ENCODE data around the gene POU6F2.

Gene POU6F2

DNA sequence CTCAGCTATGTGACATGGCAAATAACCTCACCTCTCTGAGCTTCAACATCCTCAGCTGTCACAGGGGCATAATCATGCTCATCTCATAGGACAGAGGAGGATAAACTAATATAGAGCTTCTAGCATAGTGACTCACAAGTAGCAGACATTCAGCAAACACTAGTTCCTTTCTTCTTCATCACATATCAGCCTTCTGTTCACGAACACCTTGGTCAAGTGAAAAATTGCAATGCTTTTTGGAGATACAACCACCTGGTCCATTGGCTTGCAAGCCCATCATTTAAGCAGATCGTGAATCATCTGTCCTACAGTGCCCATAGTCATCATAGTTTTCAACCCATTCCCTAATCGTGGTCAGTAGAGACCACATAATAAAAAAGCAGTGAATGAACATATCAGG is 310.6 kb downstream of the POU6F2 start:
- no peaks in the 10 kb centered on the region for H4K20me1 ChIP-seq (ENCODE audit: insufficient read depth, low read length)
- H3K36me3 ChIP-seq (replicated peaks; ENCODE audit: insufficient read depth, low read length) = no peaks in the 10 kb centered on the region
- no peaks in the 10 kb centered on the region for H3K4me1 ChIP-seq (ENCODE audit: low read length)
- H2AFZ ChIP-seq (ENCODE audit: low read length) = no peak overlapping the region
- no peaks in the 10 kb centered on the region for H3K27me3 ChIP-seq (replicated peaks; ENCODE audit: insufficient read depth, low read length)
- no peaks in the 10 kb centered on the region for H3F3A ChIP-seq (ENCODE audit: insufficient read depth, low read length)
- no peak overlapping the region for H3K27ac ChIP-seq (ENCODE audit: low read length)
- no peaks in the 10 kb centered on the region for H3K9me2 ChIP-seq (replicated peaks; ENCODE audit: insufficient read depth, low read length)
- no peaks in the 10 kb centered on the region for H3K9me3 ChIP-seq (replicated peaks; ENCODE audit: insufficient read depth, low read length)
- H3K79me2 ChIP-seq (ENCODE audit: low read length) = no peaks in the 10 kb centered on the region
- TF ChIP-seq, protein P1, sequence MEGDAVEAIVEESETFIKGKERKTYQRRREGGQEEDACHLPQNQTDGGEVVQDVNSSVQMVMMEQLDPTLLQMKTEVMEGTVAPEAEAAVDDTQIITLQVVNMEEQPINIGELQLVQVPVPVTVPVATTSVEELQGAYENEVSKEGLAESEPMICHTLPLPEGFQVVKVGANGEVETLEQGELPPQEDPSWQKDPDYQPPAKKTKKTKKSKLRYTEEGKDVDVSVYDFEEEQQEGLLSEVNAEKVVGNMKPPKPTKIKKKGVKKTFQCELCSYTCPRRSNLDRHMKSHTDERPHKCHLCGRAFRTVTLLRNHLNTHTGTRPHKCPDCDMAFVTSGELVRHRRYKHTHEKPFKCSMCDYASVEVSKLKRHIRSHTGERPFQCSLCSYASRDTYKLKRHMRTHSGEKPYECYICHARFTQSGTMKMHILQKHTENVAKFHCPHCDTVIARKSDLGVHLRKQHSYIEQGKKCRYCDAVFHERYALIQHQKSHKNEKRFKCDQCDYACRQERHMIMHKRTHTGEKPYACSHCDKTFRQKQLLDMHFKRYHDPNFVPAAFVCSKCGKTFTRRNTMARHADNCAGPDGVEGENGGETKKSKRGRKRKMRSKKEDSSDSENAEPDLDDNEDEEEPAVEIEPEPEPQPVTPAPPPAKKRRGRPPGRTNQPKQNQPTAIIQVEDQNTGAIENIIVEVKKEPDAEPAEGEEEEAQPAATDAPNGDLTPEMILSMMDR (IDR thresholded peaks at IDR 0.05; ENCODE audit: low read length) = no peak
- TF ChIP-seq EZH2phosphoT487 (IDR thresholded peaks at IDR 0.05; ENCODE audit: low read length) = no peak
- H3K4me2 ChIP-seq (ENCODE audit: low read depth, low read length) = no peak overlapping the region
- no peak for DNase-seq
- no peak overlapping the region for H3K9ac ChIP-seq (ENCODE audit: low read length)
- H3K4me3 ChIP-seq (ENCODE audit: low read length) = no peak overlapping the region

DNA sequence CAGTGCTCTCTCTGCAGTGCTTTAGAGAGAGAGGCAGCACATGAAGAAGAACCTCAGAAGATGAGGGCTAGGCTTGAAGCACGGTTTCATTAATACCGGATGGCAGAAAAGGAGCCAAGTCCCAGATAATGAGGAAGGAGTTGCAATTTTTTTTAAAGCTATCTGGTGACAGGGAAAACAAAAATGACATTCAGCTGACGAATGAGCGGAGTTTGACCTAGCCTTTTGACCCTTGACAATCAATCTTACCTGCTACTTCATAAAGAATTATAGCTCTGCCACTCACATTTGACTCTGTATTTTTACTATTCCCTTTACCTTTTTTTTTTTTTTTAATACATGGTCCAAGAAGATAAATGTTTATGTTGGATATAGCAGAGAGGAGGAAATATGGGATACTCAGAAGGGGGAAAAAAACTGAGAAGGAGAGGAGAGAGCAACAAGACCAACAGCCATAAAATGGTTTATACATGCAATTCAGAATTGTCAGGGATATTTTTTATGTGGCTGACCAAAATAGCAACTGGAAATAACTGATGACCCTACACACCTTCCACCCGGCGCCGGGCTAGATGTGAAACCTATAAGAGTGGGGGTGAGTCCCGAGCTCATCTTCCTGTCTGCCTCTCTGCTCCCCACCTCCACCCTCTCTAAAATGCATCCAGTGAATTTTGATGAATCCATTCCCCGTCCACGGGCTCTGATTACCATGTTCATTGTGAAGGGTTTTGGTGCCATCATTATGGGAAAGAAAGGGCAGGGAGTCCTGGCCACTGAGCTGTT is 314.1 kb downstream of the POU6F2 start:
- no peak overlapping the region for H3K4me3 ChIP-seq (ENCODE audit: low read length)
- no peak for DNase-seq
- H3K9me3 ChIP-seq (replicated peaks; ENCODE audit: insufficient read depth, low read length) = no peaks in the 10 kb centered on the region
- H3K79me2 ChIP-seq (ENCODE audit: low read length) = no peaks in the 10 kb centered on the region
- no peaks in the 10 kb centered on the region for H4K20me1 ChIP-seq (ENCODE audit: insufficient read depth, low read length)
- H3F3A ChIP-seq (ENCODE audit: insufficient read depth, low read length) = no peaks in the 10 kb centered on the region
- H3K4me2 ChIP-seq (ENCODE audit: low read depth, low read length) = no peak overlapping the region
- no peak overlapping the region for H3K27ac ChIP-seq (ENCODE audit: low read length)
- no peak overlapping the region for H2AFZ ChIP-seq (ENCODE audit: low read length)
- no peaks in the 10 kb centered on the region for H3K9me2 ChIP-seq (replicated peaks; ENCODE audit: insufficient read depth, low read length)
- no peaks in the 10 kb centered on the region for H3K4me1 ChIP-seq (ENCODE audit: low read length)
- H3K36me3 ChIP-seq (replicated peaks; ENCODE audit: insufficient read depth, low read length) = no peaks in the 10 kb centered on the region
- H3K9ac ChIP-seq (ENCODE audit: low read length) = no peak overlapping the region
- no peaks in the 10 kb centered on the region for H3K27me3 ChIP-seq (replicated peaks; ENCODE audit: insufficient read depth, low read length)
- TF ChIP-seq, protein P1 (IDR thresholded peaks at IDR 0.05; ENCODE audit: low read length) = no peak
- no peak for TF ChIP-seq EZH2 (optimal IDR thresholded peaks at IDR 0.05; ENCODE audit: low read depth, low read length)
- no peak for TF ChIP-seq EZH2phosphoT487 (IDR thresholded peaks at IDR 0.05; ENCODE audit: low read length)

DNA sequence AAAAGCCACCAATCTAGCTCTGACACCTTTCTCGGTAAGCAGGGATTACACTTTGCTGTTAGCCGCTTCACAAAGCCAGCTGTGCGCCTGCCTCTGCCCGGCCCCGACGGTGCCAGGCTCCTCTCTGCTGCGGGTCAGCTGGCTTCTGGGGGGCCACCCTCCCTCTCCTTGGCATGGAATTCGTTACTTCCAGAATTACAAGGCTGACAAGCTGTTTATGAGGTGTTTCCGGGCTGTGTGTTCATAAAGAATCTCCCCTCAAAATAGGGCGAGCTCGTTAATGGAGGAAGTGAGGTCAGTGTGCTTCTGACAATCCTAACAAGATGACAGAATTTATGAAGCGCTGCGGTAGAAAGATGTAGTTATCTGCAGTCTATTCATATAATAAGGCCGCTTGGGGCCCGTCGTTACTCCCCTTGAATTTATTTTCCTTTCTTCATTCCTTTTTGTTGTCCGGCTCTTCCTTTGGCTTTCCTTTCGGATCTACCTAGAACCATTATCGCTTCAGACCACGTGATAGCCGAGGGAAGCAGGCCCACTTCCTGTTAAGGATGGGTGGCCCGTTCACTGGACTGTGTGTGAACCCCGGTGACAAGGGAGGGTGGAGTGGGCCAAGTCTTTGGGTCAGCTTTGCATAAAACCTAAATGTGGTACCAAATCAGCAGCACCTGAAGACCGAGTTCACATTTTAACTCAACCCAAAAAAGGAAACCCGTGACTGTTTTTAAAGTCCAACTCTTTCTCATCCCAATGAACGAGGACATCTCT is 315.5 kb downstream of the POU6F2 start:
- Histone ChIP-seq H3K27me3 (replicated peaks; ENCODE audit: insufficient read depth, low read length) (no peaks in the 10 kb centered on the region), H4K20me1 (ENCODE audit: insufficient read depth, low read length) (no peaks in the 10 kb centered on the region), H3K9me3 (replicated peaks; ENCODE audit: insufficient read depth, low read length) (no peaks in the 10 kb centered on the region), H3F3A (ENCODE audit: insufficient read depth, low read length) (no peaks in the 10 kb centered on the region), H3K79me2 (ENCODE audit: low read length) (no peaks in the 10 kb centered on the region), H3K9me2 (replicated peaks; ENCODE audit: insufficient read depth, low read length) (no peaks in the 10 kb centered on the region), H3K9ac (ENCODE audit: low read length) (no peak overlapping the region), H2AFZ (ENCODE audit: low read length) (no peak overlapping the region), H3K36me3 (replicated peaks; ENCODE audit: insufficient read depth, low read length) (no peaks in the 10 kb centered on the region), H3K27ac (ENCODE audit: low read length) (no peak overlapping the region), H3K4me2 (ENCODE audit: low read depth, low read length) (no peak overlapping the region), H3K4me1 (ENCODE audit: low read length) (no peaks in the 10 kb centered on the region), H3K4me3 (ENCODE audit: low read length) (no peak overlapping the region)
- DNase-seq = no peak
- TF ChIP-seq EZH2phosphoT487 (IDR thresholded peaks at IDR 0.05; ENCODE audit: low read length) (no peak), EZH2 (optimal IDR thresholded peaks at IDR 0.05; ENCODE audit: low read depth, low read length) (no peak)
- TF ChIP-seq, protein P1 (IDR thresholded peaks at IDR 0.05; ENCODE audit: low read length) = no peak
